GM12875 (cell line): ENCODE measurements around the gene ZNF462.

Experiments
- H3K4me3 ChIP-seq: one replicate; pipeline ENCODE4 v1.5.1; 2011; ENCODE audit warnings: low read depth, low read length, control low read depth
- TF ChIP-seq, protein P1 (sequence below): IDR thresholded peaks from 2 replicates; pipeline ENCODE4 v1.5.1; 2011; ENCODE audit warnings: low read depth, mild to moderate bottlenecking, control low read depth, inconsistent platforms, low read length, moderate library complexity, borderline replicate concordance; ENCODE audit not compliant: insufficient read depth

ZNF462 gene

DNA sequence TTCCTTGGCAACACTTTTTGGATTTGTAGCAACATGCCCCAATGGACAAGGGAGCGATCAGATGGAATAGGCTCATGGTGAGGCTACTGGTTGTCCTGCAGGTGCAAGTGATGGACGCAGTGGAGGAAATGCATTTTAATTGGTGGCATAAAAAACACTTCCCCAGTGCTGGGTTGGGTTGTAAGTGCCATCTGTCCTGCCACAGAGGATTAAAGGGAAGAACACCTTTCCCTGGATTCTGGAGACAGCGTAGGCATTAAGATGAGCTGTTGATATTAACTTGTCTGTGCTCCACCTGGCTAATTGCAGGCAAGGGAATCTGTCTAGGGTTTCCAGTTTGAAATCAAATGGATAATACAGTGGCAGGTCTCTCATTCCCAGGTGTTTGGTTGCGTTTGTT lies 173.4 kb downstream of the ZNF462 start:
- no peak overlapping the region for H3K4me3 ChIP-seq
- TF ChIP-seq, protein P1, sequence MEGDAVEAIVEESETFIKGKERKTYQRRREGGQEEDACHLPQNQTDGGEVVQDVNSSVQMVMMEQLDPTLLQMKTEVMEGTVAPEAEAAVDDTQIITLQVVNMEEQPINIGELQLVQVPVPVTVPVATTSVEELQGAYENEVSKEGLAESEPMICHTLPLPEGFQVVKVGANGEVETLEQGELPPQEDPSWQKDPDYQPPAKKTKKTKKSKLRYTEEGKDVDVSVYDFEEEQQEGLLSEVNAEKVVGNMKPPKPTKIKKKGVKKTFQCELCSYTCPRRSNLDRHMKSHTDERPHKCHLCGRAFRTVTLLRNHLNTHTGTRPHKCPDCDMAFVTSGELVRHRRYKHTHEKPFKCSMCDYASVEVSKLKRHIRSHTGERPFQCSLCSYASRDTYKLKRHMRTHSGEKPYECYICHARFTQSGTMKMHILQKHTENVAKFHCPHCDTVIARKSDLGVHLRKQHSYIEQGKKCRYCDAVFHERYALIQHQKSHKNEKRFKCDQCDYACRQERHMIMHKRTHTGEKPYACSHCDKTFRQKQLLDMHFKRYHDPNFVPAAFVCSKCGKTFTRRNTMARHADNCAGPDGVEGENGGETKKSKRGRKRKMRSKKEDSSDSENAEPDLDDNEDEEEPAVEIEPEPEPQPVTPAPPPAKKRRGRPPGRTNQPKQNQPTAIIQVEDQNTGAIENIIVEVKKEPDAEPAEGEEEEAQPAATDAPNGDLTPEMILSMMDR, result no peak

DNA sequence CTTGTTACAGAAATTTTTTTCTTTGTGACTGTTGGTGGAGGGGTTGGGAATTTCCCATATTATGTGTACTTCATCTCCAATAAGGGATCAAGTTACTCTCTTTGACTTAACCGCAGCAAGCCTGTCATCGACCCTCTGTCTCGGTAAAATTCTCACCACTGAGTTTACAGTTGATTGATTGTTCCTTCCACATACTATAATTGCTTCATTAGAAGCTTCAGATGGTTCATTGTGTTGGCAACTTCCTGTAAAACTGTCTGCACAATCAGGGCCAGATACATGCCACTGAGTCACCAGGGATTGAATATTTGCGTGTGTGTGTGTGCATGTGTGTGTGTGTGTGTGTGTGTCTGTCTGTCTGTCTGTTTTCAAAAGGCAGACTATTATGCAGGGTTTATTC lies 176.6 kb downstream of the ZNF462 start:
- TF ChIP-seq, protein P1, result no peak
- no peak overlapping the region for H3K4me3 ChIP-seq

DNA sequence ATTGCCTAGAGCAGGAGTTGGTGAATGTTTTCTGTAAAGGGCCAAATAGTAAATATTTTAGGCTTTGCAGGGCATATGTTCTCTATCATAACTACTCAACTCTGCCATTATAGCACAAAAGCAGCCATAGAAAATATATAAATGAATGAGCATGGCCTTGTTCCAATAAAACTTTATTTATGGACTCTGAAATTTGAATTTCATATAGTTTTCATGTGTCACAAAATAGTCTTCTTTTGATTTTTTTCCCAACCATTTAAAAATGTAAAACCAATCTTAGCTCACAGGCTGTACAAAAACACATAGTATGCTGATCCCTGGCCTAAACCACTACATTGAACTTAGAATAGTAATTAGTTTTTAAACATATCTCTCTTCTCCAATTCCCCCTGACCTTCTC lies 179.6 kb downstream of the ZNF462 start:
- H3K4me3 ChIP-seq, result no peak overlapping the region
- TF ChIP-seq, protein P1, result no peak

DNA sequence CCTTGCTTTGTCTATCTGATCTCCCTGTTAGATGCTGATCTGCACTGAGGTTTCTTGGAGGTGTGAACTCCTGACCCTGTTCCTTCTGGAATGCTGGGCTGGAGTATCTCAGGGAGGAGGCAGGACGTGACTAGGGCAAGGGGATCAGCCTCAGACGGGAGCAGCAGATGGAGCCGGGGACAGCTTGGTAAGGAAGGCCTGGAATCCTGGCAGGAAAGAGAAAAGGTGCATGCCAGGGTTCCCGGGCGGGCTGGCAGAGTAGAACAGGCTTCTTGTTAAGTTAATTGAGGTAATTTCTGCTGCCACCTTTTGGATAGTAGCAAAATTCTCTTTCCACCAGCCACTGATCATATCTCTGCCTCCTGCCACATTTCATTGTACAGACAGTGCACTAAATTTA lies 180.9 kb downstream of the ZNF462 start:
- H3K4me3 ChIP-seq, result no peak overlapping the region
- TF ChIP-seq, protein P1, result no peak

DNA sequence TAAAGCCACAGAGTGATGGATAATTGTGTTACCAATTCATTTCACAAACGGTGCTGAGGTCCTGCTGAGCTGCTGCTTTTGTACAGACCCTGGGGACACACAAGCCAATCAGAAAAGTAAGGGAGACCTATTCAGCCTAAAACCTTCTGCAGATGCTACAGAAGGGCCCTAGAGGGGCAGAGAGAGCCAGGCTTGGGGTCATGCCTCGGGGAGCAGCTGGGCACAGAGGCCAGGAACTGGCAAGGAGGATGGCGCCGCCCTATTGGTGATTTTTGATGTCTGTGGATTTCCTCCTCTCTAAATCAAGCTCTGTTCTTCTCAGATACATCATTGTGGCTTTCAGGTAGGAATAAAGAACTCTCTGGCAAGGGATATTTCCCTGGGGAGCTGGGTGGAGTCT lies 181.9 kb downstream of the ZNF462 start:
- no peak overlapping the region for H3K4me3 ChIP-seq
- TF ChIP-seq, protein P1, result peak; percentile 23; the same call in 1 of the 2 replicates

DNA sequence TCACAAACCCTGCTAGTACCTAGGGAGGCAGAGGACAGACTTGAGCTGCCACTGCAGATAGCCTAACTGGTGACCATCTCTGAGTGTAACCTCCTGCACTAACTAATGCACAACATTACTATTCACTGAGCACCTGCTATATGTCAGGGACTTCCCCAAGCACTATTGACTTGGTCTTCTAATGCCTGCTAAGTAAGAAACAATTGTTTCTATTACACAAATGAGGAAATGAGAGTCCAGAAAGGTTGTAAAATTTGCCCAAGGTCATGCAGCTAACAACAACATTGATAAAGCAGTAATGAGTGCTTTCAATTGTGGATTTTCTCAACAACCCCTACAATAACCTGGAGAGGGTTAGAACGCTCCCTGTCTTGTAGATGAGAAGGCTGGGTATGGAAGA lies 183.7 kb downstream of the ZNF462 start:
- H3K4me3 ChIP-seq, result no peak overlapping the region
- TF ChIP-seq, protein P1, result no peak

DNA sequence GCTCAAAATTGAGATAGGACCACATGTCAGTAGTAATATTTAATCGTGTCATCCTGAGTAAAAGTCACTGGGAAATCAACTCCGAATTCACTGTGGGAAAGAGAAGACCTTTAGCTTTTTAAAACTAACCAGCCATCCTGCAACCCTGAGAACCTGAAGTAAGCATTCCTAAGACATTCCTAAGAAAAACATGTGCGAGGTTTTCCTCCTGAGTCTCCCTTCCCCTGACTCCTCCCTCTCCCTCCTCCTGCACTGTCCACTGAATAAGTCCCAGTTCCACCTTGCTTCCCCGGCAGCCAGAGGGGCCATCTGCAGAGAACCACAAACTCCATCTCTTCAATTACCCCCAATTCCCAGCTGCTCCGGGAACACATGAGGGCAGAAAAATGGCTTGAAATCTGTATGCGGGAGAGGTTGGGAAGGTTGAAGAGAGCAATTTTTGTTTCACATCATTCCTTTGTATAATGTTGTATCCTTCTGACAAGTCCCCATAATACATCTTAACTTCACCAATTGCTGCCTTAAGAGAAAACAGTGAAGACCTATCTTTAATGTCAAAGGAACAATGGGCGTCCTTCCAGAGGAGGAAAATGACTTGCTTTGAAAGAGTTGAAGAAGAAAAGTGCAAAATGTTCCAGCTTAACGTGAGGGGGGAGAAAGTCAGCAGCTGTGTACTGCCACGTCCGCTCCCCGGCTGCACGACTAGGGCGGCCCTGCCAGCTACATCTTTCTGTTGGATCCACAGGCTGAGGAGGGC lies 186.3 kb downstream of the ZNF462 start:
- TF ChIP-seq, protein P1, result no peak
- H3K4me3 ChIP-seq, result no peak overlapping the region
